ENCODE measurements around the gene GRB10.
A peak's percentile ranks its signal among the peaks of the same experiment; 100 is the strongest.

The GRB10 gene

DNA sequence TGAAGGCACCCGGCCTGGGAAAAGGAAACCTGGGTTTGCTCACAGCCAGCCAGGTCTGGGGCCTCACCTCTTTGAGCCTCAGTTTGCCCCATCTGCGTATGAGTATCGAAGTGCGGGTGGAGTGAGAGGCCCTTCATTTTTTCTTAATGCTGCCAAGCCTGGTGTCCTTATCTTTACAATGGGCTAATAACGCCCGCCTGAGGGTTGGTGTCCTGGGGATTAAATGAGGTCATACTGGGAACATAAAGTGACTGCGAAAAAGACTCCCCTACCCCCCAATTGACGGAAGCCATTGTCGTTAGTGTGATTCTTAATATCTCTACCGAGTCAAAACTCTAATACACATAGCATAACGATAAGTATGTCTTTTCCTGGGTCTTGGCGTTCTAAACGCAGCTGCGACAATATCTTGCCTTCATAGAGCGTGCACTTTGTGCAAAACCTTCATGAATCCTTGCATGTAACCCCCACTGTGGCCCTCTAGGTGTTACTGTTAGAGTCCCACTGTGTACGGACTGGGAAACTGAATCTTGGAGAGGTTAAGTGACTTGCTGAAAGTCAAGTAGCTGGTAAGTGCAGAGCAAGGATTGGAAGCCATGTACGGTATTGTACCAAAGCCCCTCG, 11.4 kb upstream of the GRB10 start:
- DNase-seq (ENCODE audit: insufficient read length, low spot score) (no peak), FAIRE-seq (no peak)
- TF ChIP-seq, protein P1, sequence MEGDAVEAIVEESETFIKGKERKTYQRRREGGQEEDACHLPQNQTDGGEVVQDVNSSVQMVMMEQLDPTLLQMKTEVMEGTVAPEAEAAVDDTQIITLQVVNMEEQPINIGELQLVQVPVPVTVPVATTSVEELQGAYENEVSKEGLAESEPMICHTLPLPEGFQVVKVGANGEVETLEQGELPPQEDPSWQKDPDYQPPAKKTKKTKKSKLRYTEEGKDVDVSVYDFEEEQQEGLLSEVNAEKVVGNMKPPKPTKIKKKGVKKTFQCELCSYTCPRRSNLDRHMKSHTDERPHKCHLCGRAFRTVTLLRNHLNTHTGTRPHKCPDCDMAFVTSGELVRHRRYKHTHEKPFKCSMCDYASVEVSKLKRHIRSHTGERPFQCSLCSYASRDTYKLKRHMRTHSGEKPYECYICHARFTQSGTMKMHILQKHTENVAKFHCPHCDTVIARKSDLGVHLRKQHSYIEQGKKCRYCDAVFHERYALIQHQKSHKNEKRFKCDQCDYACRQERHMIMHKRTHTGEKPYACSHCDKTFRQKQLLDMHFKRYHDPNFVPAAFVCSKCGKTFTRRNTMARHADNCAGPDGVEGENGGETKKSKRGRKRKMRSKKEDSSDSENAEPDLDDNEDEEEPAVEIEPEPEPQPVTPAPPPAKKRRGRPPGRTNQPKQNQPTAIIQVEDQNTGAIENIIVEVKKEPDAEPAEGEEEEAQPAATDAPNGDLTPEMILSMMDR (IDR thresholded peaks at IDR 0.05; ENCODE audit: insufficient read depth, missing control alignments) = no peak

DNA sequence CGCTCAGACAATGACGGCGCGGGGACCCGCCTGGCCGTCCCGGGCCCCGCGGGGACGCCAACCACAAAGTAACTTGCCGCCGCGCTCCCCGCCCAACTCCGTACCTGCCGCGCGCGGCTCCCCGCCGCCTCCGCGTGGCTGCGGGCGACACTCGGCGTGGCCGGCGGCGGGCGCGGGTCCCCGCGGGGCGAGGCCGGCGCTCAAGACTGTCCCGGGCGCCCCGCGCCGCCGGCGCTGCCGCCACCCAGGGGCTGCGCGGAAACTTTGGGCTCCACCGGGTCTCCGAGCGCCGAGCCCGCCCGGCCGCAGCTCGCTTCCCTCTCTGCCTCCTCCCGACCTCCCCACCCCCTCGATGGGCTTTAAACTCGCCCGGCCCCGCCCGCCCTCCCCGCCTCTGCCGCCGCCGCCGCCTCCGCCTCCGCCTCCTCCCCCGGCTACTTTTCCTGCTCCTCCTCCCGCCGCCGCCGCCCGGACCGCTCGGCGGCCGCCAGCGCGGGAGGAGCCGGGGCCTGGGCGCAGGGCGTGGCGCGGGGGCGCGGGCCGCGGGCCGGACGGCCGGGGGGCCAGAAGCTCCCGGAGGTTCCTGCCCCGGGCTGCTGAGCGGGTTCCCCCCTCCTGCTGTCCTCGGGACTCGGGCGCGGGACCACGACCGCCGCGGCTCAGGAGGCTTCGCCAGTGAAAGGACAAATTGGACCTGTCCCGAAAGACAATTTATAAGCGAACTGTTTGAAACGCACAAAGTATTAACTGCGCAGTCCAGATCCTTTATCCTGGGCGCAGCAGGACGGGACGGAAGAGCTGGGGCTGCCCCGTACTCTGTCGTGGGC, 10.6 kb upstream of the GRB10 start:
- FAIRE-seq = no peak
- TF ChIP-seq, protein P1 (IDR thresholded peaks at IDR 0.05; ENCODE audit: insufficient read depth, missing control alignments) = no peak
- DNase-seq (ENCODE audit: insufficient read length, low spot score) = peak; percentile 44

DNA sequence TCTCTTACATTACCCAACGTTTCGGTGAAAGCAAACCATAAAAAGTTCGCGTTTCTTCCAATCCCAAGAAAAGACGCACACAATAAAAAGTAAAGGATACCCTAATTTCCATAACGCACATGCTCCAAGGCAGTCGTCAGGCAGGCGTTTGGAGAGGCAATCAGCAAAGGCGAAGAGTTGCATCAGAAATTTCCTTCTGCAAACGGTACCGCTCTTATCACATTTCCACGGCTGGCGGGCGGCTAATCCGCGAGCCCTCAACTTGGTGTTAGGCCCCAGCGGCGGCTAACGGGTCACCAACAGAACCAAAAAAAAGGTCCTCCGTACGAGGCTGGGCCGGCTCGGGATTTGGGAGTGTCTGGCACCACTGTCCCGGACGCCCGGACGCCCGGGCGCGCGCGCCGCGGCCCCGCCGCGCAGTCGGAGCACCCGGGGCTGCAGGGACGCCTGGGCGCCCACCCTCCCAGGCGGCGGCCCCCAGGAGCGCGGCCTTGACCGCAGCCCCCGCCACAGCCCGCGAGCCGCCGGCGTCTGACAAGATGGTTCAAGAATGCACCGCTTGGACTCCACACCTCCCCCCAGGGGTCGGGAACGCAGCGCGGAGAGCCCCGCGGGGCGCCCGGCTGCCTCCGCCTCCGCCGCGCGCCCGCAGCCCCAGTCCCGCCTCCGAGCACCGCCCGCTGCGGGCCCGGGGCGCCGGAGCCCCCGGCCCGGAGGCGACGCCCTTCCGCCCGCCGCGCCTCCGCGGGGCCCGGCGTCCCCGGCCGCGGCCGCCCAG, 9.8 kb upstream of the GRB10 start:
- TF ChIP-seq, protein P1 (IDR thresholded peaks at IDR 0.05; ENCODE audit: insufficient read depth, missing control alignments) = no peak
- DNase-seq (ENCODE audit: insufficient read length, low spot score) (no peak), FAIRE-seq (no peak)

DNA sequence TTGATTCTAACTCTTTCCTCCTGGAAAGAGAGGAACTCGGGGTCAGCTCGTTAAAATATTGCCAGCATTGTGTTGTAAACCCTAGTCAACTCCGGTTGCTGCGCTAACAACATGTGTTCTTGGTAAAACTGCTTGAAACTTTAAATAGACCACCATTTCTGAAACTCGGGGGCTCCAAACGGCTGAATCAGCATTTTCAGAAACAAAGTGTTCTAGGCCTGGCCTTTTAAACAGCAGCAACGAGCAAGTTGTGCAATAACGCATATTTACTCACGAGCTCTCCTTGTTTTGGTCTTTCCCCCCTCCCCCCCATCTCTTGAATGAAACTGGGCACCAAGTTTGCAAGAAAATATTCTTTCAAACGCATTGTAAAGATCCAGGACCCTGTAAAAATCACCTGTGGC, 9.2 kb upstream of the GRB10 start:
- TF ChIP-seq, protein P1 (IDR thresholded peaks at IDR 0.05; ENCODE audit: insufficient read depth, missing control alignments) = no peak
- DNase-seq (ENCODE audit: insufficient read length, low spot score) (no peak), FAIRE-seq (no peak)

DNA sequence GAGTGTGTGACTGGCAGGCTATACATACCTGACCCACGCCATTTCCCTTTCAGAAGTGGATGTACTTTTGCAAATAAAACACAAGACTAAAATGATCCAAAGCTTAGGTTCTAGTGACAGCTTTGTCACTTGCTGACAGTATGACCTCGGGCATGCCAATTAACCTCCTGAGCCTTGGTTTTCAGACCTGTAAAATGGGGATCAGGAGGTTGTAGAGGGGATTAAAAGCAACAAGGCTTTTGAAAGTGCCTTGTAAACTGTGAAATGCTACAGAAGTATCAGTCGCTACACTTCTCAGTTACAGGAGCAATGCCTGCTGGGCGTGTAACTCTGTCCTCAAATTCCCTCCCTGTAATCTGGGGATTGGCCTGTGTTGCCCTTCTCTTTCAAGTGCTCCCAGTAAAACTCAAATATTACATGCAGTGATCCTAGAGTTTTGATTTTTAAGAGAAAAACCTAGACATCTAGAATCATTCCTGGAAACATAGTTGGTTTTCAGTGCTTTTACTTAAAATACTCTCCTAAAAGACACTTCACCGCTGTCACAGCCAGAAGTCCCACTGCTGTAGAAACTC, 8.8 kb upstream of the GRB10 start:
- DNase-seq (ENCODE audit: insufficient read length, low spot score) (no peak), FAIRE-seq (no peak)
- TF ChIP-seq, protein P1 (IDR thresholded peaks at IDR 0.05; ENCODE audit: insufficient read depth, missing control alignments) = no peak

DNA sequence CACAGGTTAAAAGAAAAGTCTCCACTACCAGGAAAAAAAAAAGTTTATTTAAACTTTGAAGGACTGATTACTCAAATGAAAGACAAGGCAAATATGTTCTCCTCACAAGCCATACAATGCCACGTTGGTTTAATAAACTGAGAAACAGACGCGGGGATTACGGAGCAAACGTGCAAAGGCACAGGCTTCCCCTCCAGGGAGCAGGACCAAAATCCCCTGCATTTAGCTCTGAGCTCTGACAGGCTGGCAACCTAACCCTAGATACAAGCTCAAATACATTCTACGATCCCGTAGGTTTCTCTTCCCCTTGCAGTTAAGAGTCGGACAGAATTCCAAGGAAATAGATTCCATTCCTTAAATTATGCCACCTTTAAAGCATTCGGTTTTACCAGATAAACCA, 7.7 kb upstream of the GRB10 start:
- TF ChIP-seq, protein P1 (IDR thresholded peaks at IDR 0.05; ENCODE audit: insufficient read depth, missing control alignments) = no peak
- FAIRE-seq = no peak

More for the DNA sequence above, 7.7 kb upstream of the GRB10 start:
- no peak for DNase-seq (ENCODE audit: insufficient read length, low spot score)

All from D721Med (cell line).